GM21526 (cell line): ENCODE results near the gene ZNF655.

Experiments used
- ATAC-seq: cut with Tn5 transposase; IDR thresholded peaks from one replicate; pipeline ENCODE4 v1.9.1; 2021; ENCODE audit warnings: moderate library complexity; ENCODE audit not compliant: unreplicated experiment, low FRiP score

Gene ZNF655

DNA sequence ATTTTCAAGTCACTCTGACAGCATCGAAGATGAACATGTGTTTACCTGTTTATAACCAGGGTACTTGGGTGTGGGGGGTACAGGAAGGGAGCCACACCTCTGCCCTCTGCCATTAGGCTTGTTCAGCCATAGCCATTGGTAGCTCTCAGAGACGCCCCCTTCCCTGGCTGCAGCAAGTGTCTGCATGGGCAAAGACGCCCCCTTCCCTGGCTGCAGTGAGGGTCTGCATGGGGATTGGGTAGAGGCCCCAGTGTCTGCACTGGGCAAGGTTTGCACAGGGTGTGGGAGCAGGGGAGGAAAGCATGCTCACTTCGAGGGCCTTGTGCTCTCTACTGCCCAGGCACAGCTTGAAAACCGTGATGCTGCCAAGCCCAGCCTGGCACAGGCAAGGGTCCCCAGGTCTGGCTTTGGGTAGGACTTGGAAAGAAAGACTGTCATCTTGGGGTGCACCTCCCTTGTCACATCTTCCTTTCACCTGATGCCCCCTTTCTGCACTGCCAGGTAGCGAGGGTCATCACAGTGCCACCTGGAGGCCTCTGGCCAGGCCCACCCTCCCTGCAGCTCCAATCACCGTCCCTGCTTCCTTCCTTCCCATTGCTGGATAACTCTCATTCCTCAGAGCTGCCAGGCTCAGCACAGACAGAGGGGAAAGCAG, 43.3 kb downstream of the ZNF655 start:
- no peak for ATAC-seq

GRCh38 chr7:99605527-99605926, 47.1 kb downstream of the ZNF655 start:
- no peak for ATAC-seq

DNA sequence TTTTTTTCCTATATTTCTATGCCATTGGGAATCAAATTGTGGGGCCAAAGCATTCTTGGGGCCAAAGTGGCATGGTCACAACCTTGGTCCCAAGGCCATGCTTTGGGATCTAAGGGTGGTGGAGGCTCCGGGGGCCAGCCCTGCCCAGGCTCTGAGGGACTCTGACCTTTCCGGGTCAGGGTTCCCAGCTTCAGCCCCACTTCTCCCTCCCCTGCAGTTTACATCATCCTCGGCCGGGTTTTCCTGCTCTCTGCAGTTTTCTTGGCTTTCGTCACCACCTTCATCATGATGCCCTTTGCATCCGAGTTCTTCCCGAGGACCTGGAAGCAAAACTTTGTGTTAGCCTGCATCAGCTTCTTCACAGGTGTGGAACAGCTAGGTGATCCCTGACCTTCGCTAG, 48.1 kb downstream of the ZNF655 start:
- ATAC-seq: no peak

DNA sequence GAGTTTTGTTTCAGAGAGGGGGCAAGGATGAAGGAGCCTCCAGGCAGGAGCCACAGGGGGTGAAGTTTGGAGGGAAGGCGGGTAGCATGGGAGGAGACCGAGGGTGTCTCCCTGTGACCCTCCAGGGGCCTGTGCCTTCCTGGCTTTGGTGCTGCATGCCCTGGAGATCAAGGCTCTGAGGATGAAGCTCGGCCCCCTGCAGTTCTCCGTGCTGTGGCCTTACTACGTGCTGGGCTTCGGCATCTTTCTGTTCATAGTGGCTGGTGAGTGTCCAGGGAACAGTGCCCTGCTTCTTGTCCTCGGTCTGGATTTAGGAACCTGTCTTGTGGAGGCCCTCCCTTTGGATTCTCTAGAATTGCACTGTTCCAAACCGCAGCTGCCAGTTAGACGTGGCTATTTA, 49.1 kb downstream of the ZNF655 start:
- no peak for ATAC-seq

GRCh38 chr7:99614495-99614894, 56.1 kb downstream of the ZNF655 start:
- no peak for ATAC-seq

GRCh38 chr7:99615989-99616358, 57.5 kb downstream of the ZNF655 start:
- no peak for ATAC-seq

GRCh38 chr7:99616359-99617191, 58.1 kb downstream of the ZNF655 start, which contains the start of gene ZSCAN25:
Gene ZSCAN25, plus strand, starts transcription at chr7:99616946. Its CDS starts 2,661 bp downstream, at chr7:99619607.
- peak; percentile 89 for ATAC-seq

DNA sequence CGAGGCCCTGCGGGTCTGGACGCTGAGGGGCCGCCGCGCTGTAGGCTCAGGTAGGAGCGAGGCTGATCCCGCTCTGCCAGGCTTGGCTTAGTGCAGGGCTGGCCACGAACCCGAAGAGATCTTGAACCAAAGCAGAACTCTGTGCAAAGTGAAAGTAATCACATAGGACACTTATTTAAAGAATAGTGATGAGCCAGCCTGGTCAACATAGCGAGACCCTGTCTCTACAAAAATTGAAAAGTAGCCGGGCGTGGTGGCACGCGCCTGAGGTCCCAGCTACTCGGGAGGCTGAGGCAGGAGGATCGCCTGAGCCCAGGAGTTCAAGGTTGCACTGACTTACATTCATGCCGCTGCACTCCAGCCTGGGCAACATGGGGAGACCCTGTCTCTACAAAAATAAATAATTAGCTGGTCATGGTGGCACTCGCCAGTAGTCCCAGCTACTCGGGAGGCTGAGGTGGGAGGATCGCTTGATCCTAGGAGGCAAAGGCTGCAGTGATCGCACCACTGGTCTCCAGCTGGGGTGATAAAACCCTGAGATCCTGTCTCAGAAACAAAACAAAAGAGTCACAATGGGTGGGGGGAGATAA, 58.8 kb downstream of the ZNF655 start:
- no peak for ATAC-seq

GRCh38 chr7:99618726-99619125, 60.3 kb downstream of the ZNF655 start:
- no peak for ATAC-seq

DNA sequence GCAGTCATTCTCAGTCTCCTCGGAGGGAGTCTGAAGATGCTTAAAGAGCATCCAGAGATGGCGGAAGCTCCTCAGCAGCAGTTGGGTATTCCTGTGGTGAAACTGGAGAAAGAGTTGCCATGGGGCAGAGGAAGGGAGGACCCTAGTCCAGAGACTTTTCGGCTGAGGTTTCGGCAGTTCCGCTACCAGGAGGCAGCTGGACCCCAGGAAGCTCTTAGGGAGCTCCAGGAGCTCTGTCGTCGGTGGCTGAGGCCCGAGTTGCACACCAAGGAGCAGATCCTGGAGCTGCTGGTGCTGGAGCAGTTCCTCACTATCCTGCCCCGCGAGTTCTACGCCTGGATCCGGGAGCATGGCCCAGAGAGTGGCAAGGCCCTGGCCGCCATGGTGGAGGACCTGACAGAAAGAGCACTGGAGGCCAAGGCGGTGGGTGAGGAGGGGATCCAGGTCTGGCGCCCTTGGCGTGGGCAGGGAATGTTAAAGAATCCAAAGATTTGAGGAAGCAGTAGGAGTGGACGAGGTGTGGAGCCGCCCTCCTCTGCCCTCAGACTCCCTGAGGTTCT, 61.2 kb downstream of the ZNF655 start:
- ATAC-seq: no peak

DNA sequence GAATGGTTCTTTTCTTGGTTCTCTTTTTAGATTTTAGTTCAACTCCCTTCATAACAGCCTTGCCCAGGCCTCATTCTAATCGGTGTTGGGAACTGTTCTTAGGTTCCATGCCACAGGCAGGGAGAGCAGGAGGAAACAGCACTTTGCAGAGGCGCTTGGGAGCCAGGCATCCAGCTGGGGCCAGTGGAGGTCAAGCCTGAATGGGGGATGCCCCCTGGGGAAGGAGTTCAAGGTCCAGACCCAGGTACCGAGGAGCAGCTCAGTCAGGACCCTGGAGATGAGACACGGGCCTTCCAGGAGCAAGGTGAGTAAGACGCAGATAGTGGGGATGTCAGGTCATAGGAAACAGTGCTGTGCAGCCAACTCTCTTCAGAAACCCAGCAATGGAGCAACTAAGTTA, 62.8 kb downstream of the ZNF655 start:
- ATAC-seq: no peak

DNA sequence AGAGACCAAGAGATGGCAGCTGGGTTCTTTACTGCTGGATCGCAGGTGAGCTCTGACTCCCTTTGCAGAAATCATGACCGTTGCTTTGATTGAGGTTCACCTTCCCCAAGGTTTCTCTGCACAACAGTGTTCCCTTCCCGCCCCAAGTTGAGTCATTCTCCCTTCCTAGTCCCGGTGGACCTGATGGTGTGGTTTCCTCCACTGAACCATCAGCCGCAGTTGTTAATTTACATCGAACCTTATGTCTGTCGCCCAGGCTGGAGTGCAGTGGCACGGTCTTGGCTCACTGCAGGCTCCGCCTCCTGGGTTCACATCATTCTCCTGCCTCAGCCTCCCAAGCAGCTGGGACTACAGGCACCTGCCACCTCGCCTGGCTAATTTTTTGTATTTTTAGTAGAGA, 64.2 kb downstream of the ZNF655 start:
- no peak for ATAC-seq

DNA sequence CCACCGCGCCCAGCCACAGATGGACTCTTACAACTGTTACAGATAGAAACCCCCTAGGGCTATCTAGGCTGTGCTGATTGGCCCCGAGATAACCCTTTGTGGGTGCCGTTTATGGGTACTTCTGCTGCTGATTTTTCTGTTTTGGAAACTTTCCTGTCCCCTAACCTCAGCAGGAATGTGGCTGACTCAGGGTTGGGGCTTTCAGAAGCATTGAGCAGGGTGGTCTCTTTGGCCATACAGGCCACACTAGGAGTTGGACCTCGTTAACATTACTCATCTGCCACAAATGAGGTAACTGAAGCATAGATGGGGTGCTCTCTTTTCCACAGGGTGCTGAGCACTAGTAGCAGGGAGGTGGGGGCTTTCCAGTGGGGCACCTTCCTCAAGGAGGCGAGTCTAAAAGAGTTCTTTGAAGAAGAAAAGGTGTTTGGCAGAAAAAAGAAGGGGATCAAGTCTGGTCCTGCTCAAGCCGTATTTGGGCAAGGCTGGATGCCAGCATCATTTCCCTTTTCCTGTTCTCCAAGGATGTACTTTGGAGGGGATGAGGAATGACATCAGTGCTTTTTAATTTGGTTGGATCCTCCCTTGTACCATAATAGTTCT, 64.8 kb downstream of the ZNF655 start:
- no peak for ATAC-seq

- no peak for ATAC-seq
Observed at GRCh38 chr7:99623702-99624447, 65.4 kb downstream of the ZNF655 start.

GRCh38 chr7:99624484-99624883, 66.0 kb downstream of the ZNF655 start:
- ATAC-seq: no peak

DNA sequence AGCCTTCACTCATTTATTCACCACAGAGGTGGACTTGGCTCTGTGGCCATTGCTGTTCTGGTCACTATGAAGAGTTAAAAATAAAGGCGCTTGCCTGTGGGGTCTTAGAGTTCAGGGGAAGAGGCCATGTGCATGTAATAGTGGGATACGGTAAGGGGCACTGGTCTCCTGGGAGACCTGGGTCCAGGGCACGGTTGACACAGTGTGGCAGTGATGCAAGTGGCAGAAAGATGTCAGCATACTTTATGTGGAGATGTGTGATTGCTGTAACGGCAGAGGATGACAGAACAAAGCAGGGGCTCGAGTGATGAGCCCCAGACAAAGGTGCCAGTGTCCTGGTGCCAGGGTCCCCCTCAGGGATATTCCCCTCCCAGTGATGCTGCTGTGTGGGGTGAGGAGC, 66.9 kb downstream of the ZNF655 start:
- no peak for ATAC-seq

DNA sequence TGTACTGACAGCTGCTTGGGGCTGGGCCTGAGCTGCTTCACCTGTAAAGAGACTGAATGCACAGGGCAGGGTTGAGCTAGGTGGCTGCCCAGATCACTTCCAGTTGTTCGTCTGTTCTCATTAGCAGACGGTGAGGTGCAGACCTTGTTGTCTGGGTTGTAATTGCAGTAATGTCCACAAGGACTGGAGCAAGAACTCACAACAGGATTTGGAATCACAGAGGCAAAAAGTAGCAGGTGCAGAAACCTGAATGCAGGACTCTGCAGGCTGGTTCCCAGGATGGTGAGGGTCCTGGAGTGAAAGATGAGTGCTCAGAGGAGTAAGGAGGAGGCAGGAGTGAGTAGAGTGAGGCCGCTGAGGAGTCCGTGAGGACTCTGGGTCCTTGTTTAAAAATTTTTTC, 67.5 kb downstream of the ZNF655 start:
- ATAC-seq: no peak
